Activated T-cell treated with anti-CD3 and anti-CD28 coated beads, Interleukin-2, amount 50 U/mL, for 1 hour (primary cell): ENCODE data around the gene KRTAP3-1.

Experiments used
- DNase-seq: peaks from one replicate; pipeline ENCODE4 v3.0.0-alpha.2; 2020

KRTAP3-1 gene

DNA sequence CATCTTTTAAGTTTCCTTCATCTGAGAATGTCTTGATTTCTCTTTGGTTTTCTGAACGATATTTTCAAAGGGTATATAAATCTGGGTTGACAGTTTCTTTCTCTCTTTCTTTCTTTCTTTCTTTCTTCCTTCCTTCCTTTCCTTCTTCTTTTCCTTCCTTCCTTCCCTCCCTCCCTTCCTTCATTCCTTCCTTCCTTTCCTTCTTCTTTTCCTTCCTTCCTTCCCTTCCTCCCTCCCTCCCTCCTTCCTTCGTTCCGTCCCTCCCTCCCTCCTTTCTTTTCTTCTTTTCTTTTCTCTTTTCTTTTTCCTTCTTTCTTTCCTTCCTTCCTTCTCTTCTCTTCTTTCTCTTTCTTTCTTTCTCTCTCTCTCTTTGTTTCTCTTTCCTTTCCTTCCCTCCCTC lies 34.6 kb downstream of the KRTAP3-1 start:
- DNase-seq, result no peak

GRCh38 chr17:40967582-40967981 lies 41.3 kb downstream of the KRTAP3-1 start:
- DNase-seq, result no peak

GRCh38 chr17:40966848-40967247 lies 42.1 kb downstream of the KRTAP3-1 start, which contains the start of gene KRT39:
KRT39 (minus strand) TSS chr17:40966948; CDS start chr17:40966856, 92 bp downstream.
- DNase-seq, result no peak

GRCh38 chr17:40963838-40964237 lies 45.1 kb downstream of the KRTAP3-1 start:
- DNase-seq, result no peak

DNA sequence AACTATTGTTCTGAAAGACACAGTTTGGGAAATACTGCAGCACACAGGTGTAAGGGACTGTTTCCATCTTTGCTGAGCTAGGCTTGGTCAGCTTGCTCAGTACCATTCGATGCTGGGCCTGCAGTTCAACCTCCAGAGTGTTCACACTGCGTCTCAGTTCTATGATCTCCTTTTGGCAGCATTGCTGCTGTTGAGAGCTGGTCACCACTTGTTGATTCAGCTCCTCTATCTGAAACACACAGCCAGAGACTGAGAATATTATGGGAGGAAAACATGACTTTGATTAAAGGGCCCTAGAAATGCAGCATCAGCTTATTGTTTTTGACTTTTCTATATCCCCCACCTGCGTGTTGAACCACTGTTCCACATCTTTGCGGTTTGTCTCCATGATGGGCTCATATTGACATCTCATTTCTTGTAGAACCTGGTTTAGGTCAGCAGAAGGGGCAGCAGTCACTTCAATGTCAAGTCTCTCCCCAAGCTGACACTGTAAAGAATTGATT lies 46.8 kb downstream of the KRTAP3-1 start:
- DNase-seq, result no peak

GRCh38 chr17:40961591-40961990 lies 47.3 kb downstream of the KRTAP3-1 start:
- no peak for DNase-seq

DNA sequence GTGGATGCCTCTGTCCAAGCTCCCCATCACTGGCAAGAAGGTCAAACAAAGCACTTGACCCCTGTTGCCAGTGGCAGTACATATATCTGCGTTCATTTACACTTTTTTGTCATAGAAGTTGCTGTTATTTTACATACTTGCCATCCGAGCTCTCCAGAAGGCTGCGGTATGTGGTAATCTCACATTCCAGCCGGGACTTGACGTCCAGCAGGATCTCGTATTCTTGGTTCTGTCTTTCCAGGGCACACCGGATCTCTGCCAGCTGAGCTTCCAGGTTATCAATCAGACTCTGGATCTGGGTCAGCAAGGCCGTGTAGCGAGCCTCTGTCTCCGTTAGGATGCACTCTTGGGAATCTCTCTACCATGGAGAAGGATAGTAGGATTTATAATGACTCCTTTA lies 48.8 kb downstream of the KRTAP3-1 start:
- DNase-seq, result no peak
